K562 (cell line): ENCODE measurements around the gene HNRNPLL. TPM values are rescaled to one million over a fixed set of nuclear protein-coding genes. Genes with fewer than 3 reads are reported as not detected.

ENCODE experiments used
- BRF2 ChIP-seq: IDR thresholded peaks from 3 replicates; pipeline ENCODE4 v1.6.1; 2011; ENCODE audit warnings: borderline replicate concordance, mild to moderate bottlenecking; ENCODE audit not compliant: insufficient read length, insufficient read depth
- CHCHD3 ChIP-seq: fragments of 250-450 bp; sonication (Bioruptor Pico); IDR thresholded peaks from 2 replicates; pipeline ENCODE4 v2.1.2; 2022; ENCODE audit warnings: mild to moderate bottlenecking
- CREBBP ChIP-seq: IDR thresholded peaks from one replicate; pipeline ENCODE4 v1.6.1; 2012; ENCODE audit warnings: low read depth, mild to moderate bottlenecking, control low read depth, inconsistent platforms, low read length
- ELF1 ChIP-seq: fragments of 200-800 bp; sonication (Bioruptor generic); IDR thresholded peaks from 2 replicates; pipeline ENCODE4 v1.6.1; 2016; ENCODE audit warnings: missing genetic modification characterization, missing compliant biosample characterization
- FOS ChIP-seq: IDR thresholded peaks from 3 replicates; pipeline ENCODE4 v1.6.1; 2011; ENCODE audit not compliant: insufficient read length; ENCODE audit errors: extremely low read depth
- GATAD2B ChIP-seq: fragments of 450-650 bp; IDR thresholded peaks from 2 replicates; pipeline ENCODE4 v1.6.1; 2017; ENCODE audit warnings: mild to moderate bottlenecking, borderline replicate concordance
- HCFC1 ChIP-seq: IDR thresholded peaks from 2 replicates; pipeline ENCODE4 v1.6.1; 2012; ENCODE audit warnings: low read depth, low read length, improper control_type of control experiment
- HDGF ChIP-seq: fragments of 450-650 bp; IDR thresholded peaks from 2 replicates; pipeline ENCODE4 v1.6.1; 2016
- MLX ChIP-seq, 2 experiments: fragments of 450-650 bp in 1 of 2; sonication (generic) in 1 of 2; formaldehyde crosslinking; conservative IDR thresholded peaks; 2 replicates each; pipeline versions ENCODE4 v1.4.0 to v1.8.1; 2020 to 2022; ENCODE audit warnings: mild to moderate bottlenecking in 1 of 2, missing genetic modification reagents in 1 of 2
- MTA1 ChIP-seq: fragments of 450-650 bp; IDR thresholded peaks from 2 replicates; pipeline ENCODE4 v1.6.1; 2017; ENCODE audit warnings: borderline replicate concordance
- NFYB ChIP-seq: IDR thresholded peaks from 2 replicates; pipeline ENCODE4 v1.6.1; 2011; ENCODE audit warnings: mild to moderate bottlenecking, moderate library complexity; ENCODE audit not compliant: insufficient read length; ENCODE audit errors: extremely low read depth
- PCBP2 ChIP-seq: fragments of 200-400 bp; formaldehyde crosslinking; IDR thresholded peaks from 2 replicates; pipeline ENCODE4 v1.6.1; 2018; ENCODE audit warnings: low read length, low read depth, mild to moderate bottlenecking, moderate library complexity; ENCODE audit not compliant: poor library complexity, severe bottlenecking
- PHF20 ChIP-seq: fragments of 450-650 bp; IDR thresholded peaks from 2 replicates; pipeline ENCODE4 v1.6.1; 2018; ENCODE audit not compliant: partially characterized antibody
- PHTF2 ChIP-seq: fragments of 250-450 bp; sonication (Bioruptor Pico); IDR thresholded peaks from 2 replicates; pipeline ENCODE4 v1.5.0; 2021; ENCODE audit warnings: mild to moderate bottlenecking
- POLR2A ChIP-seq: fragments of 450-650 bp; conservative IDR thresholded peaks from 2 replicates; pipeline ENCODE4 v1.6.1; 2016
- POLR2AphosphoS5 ChIP-seq: IDR thresholded peaks from 2 replicates; pipeline ENCODE4 v1.6.1; 2011; ENCODE audit warnings: mild to moderate bottlenecking, low read depth, low read length, moderate library complexity; ENCODE audit not compliant: control insufficient read depth, insufficient read depth
- SAFB ChIP-seq: fragments of 200-400 bp; formaldehyde crosslinking; IDR thresholded peaks from 2 replicates; pipeline ENCODE4 v1.6.1; 2017; ENCODE audit warnings: low read depth, low read length, borderline replicate concordance
- SIN3B ChIP-seq: fragments of 450-650 bp; IDR thresholded peaks from 2 replicates; pipeline ENCODE4 v1.6.1; 2017; ENCODE audit warnings: low read depth, mild to moderate bottlenecking, moderate library complexity
- SMARCC2 ChIP-seq: fragments of 450-650 bp; IDR thresholded peaks from 2 replicates; pipeline ENCODE4 v1.6.1; 2017; ENCODE audit warnings: antibody characterized with exemption, moderate library complexity, mild to moderate bottlenecking, low read depth
- SMARCE1 ChIP-seq: fragments of 450-650 bp; IDR thresholded peaks from 2 replicates; pipeline ENCODE4 v1.7.1; 2016; ENCODE audit warnings: mild to moderate bottlenecking
- SOX6 ChIP-seq: fragments of 450-650 bp; IDR thresholded peaks from 2 replicates; pipeline ENCODE4 v1.6.1; 2014; ENCODE audit warnings: mild to moderate bottlenecking
- STAT5B ChIP-seq: fragments of 250-450 bp; sonication (Bioruptor Pico); IDR thresholded peaks from 2 replicates; pipeline ENCODE4 v1.8.0; 2021; ENCODE audit warnings: mild to moderate bottlenecking, inconsistent platforms
- U2AF2 ChIP-seq: fragments of 200-400 bp; formaldehyde crosslinking; optimal IDR thresholded peaks from 2 replicates; pipeline ENCODE3; 2017; ENCODE audit warnings: low read depth, mild to moderate bottlenecking, low read length
- ZFP1 ChIP-seq: fragments of 450-650 bp; formaldehyde crosslinking; IDR thresholded peaks from 2 replicates; pipeline ENCODE4 v1.4.0; 2020; ENCODE audit warnings: mild to moderate bottlenecking, mixed read lengths
- ZNF133 ChIP-seq: fragments of 250-450 bp; sonication (Bioruptor Pico); IDR thresholded peaks from 2 replicates; pipeline ENCODE4 v1.4.0; 2020; ENCODE audit warnings: mild to moderate bottlenecking
- ZNF277 ChIP-seq: fragments of 250-450 bp; sonication (Bioruptor Pico); IDR thresholded peaks from 2 replicates; pipeline ENCODE4 v1.8.0; 2022; ENCODE audit warnings: inconsistent platforms, mild to moderate bottlenecking, moderate library complexity, borderline replicate concordance
- ZNF282 ChIP-seq: sonication (generic); formaldehyde crosslinking; IDR thresholded peaks from 2 replicates; pipeline ENCODE4 v1.8.1; 2023; ENCODE audit warnings: missing genetic modification reagents
- ZNF551 ChIP-seq: fragments of 250-450 bp; sonication (Bioruptor Pico); IDR thresholded peaks from 2 replicates; pipeline ENCODE4 v1.5.0; 2021; ENCODE audit warnings: mild to moderate bottlenecking, moderate library complexity
- ZNF695 ChIP-seq: fragments of 450-650 bp; formaldehyde crosslinking; IDR thresholded peaks from 2 replicates; pipeline ENCODE4 v1.4.0; 2020; ENCODE audit warnings: mild to moderate bottlenecking, moderate library complexity
- polyA plus RNA-seq, 8 experiments: library from polyadenylated mRNA; depleted of rRNA in 4 of 8; stranded (reverse) in 5 of 8; unstranded in 3 of 8; fragments of >200 nt; fragmentation: Nextera tagmentation in 2 of 8; fragmentation: Illumina TruSeq in 1 of 8; extraction: Ambion mirVana in 2 of 8; extraction: Trizol in 1 of 8; gene quantifications; 2 replicates each; pipeline versions ENCODE4 v1.2.1 to v1.2.3, GENCODE V29; 2011 to 2014; ENCODE audit warnings: inconsistent platforms in 1 of 8, missing spikeins in 1 of 8
- total RNA-seq, 7 experiments: library from RNA; depleted of rRNA in 6 of 7; stranded (reverse); fragments of >200 nt in 6 of 7; fragmentation: Illumina TruSeq in 2 of 7; extraction: Trizol in 2 of 7; gene quantifications; 2 replicates each; pipeline versions ENCODE4 v1.2.1 to v1.2.3, GENCODE V29; 2011 to 2021; ENCODE audit warnings: low replicate concordance in 1 of 7

Gene HNRNPLL
- total and polyA plus RNA-seq, 9 of the 15 experiments (the other 6 are each of a cell fraction or from before 2014, with no cell fraction given): 19.8 to 135 (median 57.8) TPM

DNA sequence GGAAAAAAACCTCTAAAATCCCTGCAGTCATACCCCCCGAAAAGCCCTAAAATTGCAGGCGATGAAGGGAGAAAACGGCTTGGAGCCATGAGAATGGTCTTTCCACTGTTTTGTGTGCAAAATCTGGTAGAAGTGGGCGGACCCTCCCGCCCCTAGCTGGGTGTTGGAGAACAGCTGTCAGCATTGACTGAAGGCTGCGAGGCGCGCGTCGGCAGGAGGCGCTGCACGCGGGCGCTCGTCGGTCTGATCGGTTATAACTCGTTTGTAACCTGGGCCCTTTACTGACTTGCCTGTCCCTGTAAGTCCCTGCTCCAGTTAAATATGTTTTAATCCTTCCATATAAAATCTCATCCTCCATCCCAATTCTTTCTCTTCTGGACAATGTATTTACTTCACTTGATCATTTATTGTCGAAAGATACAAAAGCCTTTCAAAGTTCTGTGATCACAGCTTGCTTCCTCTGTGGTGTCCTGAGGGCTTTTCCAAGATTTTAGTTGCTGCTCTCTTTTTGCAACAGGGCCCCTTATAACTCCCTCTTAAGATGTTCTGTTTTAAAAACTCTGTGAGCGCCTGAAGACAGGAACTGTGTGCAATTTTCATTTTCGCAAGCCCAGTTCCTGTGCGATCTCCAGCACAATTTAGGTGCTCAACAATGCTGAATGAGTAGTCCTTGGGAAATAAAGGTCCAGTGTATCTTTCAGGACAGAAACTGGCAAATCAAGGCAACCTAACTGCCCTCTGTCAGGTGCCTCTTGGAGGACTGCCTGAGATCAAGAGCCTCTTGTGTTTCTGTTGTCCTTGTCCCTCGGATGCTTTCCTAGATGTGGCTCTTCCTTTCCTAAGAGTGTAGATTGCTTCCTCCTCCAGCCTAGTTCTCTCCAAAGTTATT lies 918 bp upstream of the HNRNPLL start (continued):
- no peak for TF ChIP-seq ZNF277 (CRISPR knock-in tag)
- no peak for TF ChIP-seq MLX (CRISPR knock-in tag; conservative IDR thresholded peaks at IDR 0.05)
- 0 out of 2 replicates have a peak, but pooled peaks have one; percentile 24 for TF ChIP-seq ELF1
- no peak for TF ChIP-seq SAFB
- TF ChIP-seq CREBBP: no peak
- TF ChIP-seq HCFC1: peak; percentile 30
- TF ChIP-seq PHF20: no peak
- TF ChIP-seq SIN3B: no peak
- no peak for TF ChIP-seq NFYB
- no peak for TF ChIP-seq ZNF551 (CRISPR knock-in tag)
- no peak for TF ChIP-seq POLR2AphosphoS5
- TF ChIP-seq PHTF2 (CRISPR knock-in tag): no peak
- TF ChIP-seq STAT5B (CRISPR knock-in tag): no peak
- TF ChIP-seq ZNF133 (CRISPR knock-in tag): no peak
- TF ChIP-seq FOS: no peak
- no peak for TF ChIP-seq PCBP2
- TF ChIP-seq ZNF282 (CRISPR knock-in tag): no peak
- no peak for TF ChIP-seq ZNF695 (CRISPR knock-in tag)
- TF ChIP-seq POLR2A: no peak
- TF ChIP-seq SMARCE1: peak; percentile 35; the same call in 1 of the 2 replicates
- no peak; the same call in 1 of the 2 replicates for TF ChIP-seq GATAD2B
- TF ChIP-seq CHCHD3: no peak
- TF ChIP-seq SOX6: peak; percentile 36; the same call in 1 of the 2 replicates
- no peak for TF ChIP-seq U2AF2
- no peak for TF ChIP-seq HDGF
- TF ChIP-seq ZFP1 (CRISPR knock-in tag): no peak
- TF ChIP-seq SMARCC2: 0 out of 2 replicates have a peak, but pooled peaks have one; percentile 40
- no peak for TF ChIP-seq BRF2
- TF ChIP-seq MTA1: no peak
